Naive thymus-derived CD8-positive, alpha-beta T cell (primary cell): ENCODE results near the gene IFITM1. TPM values are rescaled to one million over a fixed set of nuclear protein-coding genes. Genes with fewer than 3 reads are reported as not detected.
"Not testable (repeated sequence)": the region's sequence is repeated elsewhere in the genome, so short reads cannot be mapped to it uniquely, and the experiment has no call there.

Experiments
- ATAC-seq, 2 donors: fragments of 150-1000 bp; cut with Tn5 transposase in 1 of 2; sonication (Bioruptor Pico), chemical (Tn5 transposase) in 1 of 2; 1 replicate in 1 of 2; 2 replicates in 1 of 2; pipeline ENCODE4 v1.10.0; 2021; ENCODE audit warnings: mild to moderate bottlenecking in 2 of 2, moderate library complexity in 2 of 2
- POLR2A ChIA-PET: fragments of 350-600 bp; sonication (Branson Sonifier 250); formaldehyde crosslinking; loops from one replicate; lab custom pipeline; 2021; ENCODE audit warnings: antibody characterized with exemption; lab: Charles Lee
- DNase-seq, 10 donors: peaks; one replicate each; pipeline versions ENCODE4 v3.0.0 to v3.0.0-alpha.2; 2020 to 2022
- H3K27ac Mint-ChIP-seq, 10 donors: one replicate each; pipeline ENCODE4 v1.8.0; 2020 to 2022; ENCODE audit warnings: mild to moderate bottlenecking in 10 of 10, mixed read lengths in 10 of 10, moderate library complexity in 4 of 10, inconsistent platforms in 1 of 10
- H3K27me3 Mint-ChIP-seq, 5 donors: one replicate each; pipeline ENCODE4 v1.8.0; 2021 to 2022; ENCODE audit warnings: mixed read lengths in 5 of 5
- H3K36me3 Mint-ChIP-seq, 3 donors: one replicate each; pipeline ENCODE4 v1.8.0; 2020 to 2022; ENCODE audit warnings: mixed read lengths in 3 of 3, mild to moderate bottlenecking in 2 of 3, inconsistent platforms in 1 of 3
- H3K4me1 Mint-ChIP-seq, 4 donors: one replicate each; pipeline ENCODE4 v1.8.0; 2021 to 2022; ENCODE audit warnings: mixed read lengths in 4 of 4
- H3K4me3 Mint-ChIP-seq, 10 donors: one replicate each; pipeline ENCODE4 v1.8.0; 2020 to 2022; ENCODE audit warnings: mild to moderate bottlenecking in 10 of 10, mixed read lengths in 10 of 10, moderate library complexity in 6 of 10, inconsistent platforms in 1 of 10
- H3K9me3 Mint-ChIP-seq, 9 donors: one replicate each; pipeline ENCODE4 v1.8.0; 2020 to 2022; ENCODE audit warnings: mixed read lengths in 9 of 9, mild to moderate bottlenecking in 3 of 9, inconsistent platforms in 1 of 9, moderate library complexity in 1 of 9
- polyA plus RNA-seq, 3 donors: library from polyadenylated mRNA; unstranded; fragments of 300-500 nt; fragmentation: Illumina TruSeq; gene quantifications; one replicate each; pipeline ENCODE4 v1.2.3, GENCODE V29; 2021
- total RNA-seq, 8 experiments: library from RNA in 2 of 8; stranded (reverse) in 2 of 8; gene quantifications; one replicate each; pipeline ENCODE4 v1.2.3 and lab custom pipeline; 2021 to 2026

Gene IFITM1
- total and polyA plus RNA-seq, 5 experiments from 2014 or later: 90.0 to 2,198 (median 1,833) TPM

DNA sequence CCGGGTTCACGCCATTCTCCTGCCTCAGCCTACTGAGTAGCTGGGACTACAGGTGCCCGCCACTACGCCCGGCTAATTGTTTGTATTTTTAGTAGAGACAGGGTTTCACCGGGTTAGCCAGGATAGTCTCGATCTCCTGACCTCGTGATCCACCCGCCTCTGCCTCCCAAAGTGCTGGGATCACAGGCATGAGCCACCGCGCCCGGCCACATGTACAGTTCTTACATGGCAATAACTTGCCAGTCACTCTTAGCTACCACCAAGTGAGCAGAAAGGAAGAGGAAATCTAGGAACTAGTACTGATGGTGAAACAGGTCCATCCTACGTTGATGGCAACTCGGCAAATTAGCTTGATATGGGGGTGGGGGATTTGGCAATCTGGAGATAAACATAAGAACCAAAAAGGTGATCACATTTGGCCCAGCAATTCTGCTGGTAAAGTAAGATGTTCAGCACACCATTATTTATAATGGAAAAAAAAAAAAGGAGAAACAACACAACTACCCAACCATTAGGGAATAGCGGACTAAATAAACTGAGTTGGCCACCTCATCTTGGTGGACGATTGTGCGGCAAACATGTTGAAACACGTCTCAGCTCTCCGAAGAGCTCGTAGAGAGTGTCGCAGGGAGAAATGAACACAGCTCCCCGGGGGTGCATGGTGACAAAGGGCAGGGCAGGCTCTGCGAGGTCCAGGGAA lies 30.3 kb upstream of the IFITM1 start:
- Mint-ChIP-seq H3K4me1 (peaks cover 27 to 62% (median 52%) of the 10 kb centered on the region in 4 donors), H3K9me3 (no peaks in the 10 kb centered on the region), H3K4me3 (peak overlapping the region; percentile 82 to 95 (median 93)), H3K27ac (peak overlapping the region; percentile 59 to 96 (median 94)), H3K36me3 (peaks cover 0 to 11% (median 0%) of the 10 kb centered on the region in 3 donors), H3K27me3 (peaks cover 0 to 14% (median 0%) of the 10 kb centered on the region in 5 donors)
- POLR2A ChIA-PET: interaction anchor here (0.6 to 21.0 kb wide), 18 partner anchors 3 to 131 kb away, joined by 3 to 863 read pairs (median 8); partner anchors contain the start of genes BET1L, IFITM1, IFITM5 and NLRP6
- DNase-seq (peak in 3 of 10 donors; percentile 6 to 25 (median 15)), ATAC-seq (no peak)

- H3K27ac Mint-ChIP-seq: peak overlapping the region in 9 of 10 donors; percentile 63 to 96 (median 94)
- peaks cover 0 to 11% (median 0%) of the 10 kb centered on the region in 3 donors for H3K36me3 Mint-ChIP-seq
- peaks cover 26 to 60% (median 49%) of the 10 kb centered on the region in 4 donors for H3K4me1 Mint-ChIP-seq
- H3K4me3 Mint-ChIP-seq: peak overlapping the region; percentile 82 to 95 (median 93)
- POLR2A ChIA-PET: interaction anchor here (0.7 to 21.0 kb wide), 14 partner anchors 2 to 130 kb away, joined by 3 to 863 read pairs (median 14); partner anchors contain the start of genes BET1L, IFITM1, IFITM5 and NLRP6
- DNase-seq (peak in 2 of 10 donors; percentile 1 to 15), ATAC-seq (no peak)
- no peaks in the 10 kb centered on the region for H3K9me3 Mint-ChIP-seq
- peaks cover 0 to 13% (median 0%) of the 10 kb centered on the region in 5 donors for H3K27me3 Mint-ChIP-seq
Observed at GRCh38 chr11:284105-285020, 29.5 kb upstream of the IFITM1 start.

- Mint-ChIP-seq H3K27me3 (peaks cover 0 to 12% (median 0%) of the 10 kb centered on the region in 5 donors), H3K4me1 (peaks cover 32 to 69% (median 55%) of the 10 kb centered on the region in 4 donors), H3K27ac (peak overlapping the region; percentile 35 to 99 (median 94)), H3K4me3 (peak overlapping the region in 7 of 10 donors; percentile 24 to 93 (median 54)), H3K9me3 (no peaks in the 10 kb centered on the region), H3K36me3 (peaks cover 0 to 11% (median 0%) of the 10 kb centered on the region in 3 donors)
- ATAC-seq (no peak), DNase-seq (peak in 2 of 10 donors; percentile 0 to 14)
- POLR2A ChIA-PET: interaction anchor here (0.6 to 21.0 kb wide), 9 partner anchors 1 to 70 kb away, joined by 3 to 863 read pairs (median 22); partner anchors contain the start of genes IFITM1, IFITM5, NLRP6 and PGGHG
Observed at GRCh38 chr11:285021-285893, 28.6 kb upstream of the IFITM1 start.

GRCh38 chr11:285894-286220 lies 28.0 kb upstream of the IFITM1 start:
- Mint-ChIP-seq H3K9me3 (no peaks in the 10 kb centered on the region), H3K4me3 (peak overlapping the region in 6 of 10 donors; percentile 26 to 99 (median 47)), H3K4me1 (peaks cover 35 to 75% (median 56%) of the 10 kb centered on the region in 4 donors), H3K36me3 (peaks cover 0 to 12% (median 0%) of the 10 kb centered on the region in 3 donors), H3K27ac (peak overlapping the region; percentile 51 to 99 (median 98)), H3K27me3 (peaks cover 0 to 12% (median 0%) of the 10 kb centered on the region in 5 donors)
- ATAC-seq (no peak), DNase-seq (peak in 1 of 10 donors; percentile 13)
- POLR2A ChIA-PET: interaction anchor here (0.6 to 21.0 kb wide), 10 partner anchors 1 to 79 kb away, joined by 3 to 863 read pairs (median 56); partner anchors contain the start of genes BET1L, IFITM1, IFITM2 and IFITM5

DNA sequence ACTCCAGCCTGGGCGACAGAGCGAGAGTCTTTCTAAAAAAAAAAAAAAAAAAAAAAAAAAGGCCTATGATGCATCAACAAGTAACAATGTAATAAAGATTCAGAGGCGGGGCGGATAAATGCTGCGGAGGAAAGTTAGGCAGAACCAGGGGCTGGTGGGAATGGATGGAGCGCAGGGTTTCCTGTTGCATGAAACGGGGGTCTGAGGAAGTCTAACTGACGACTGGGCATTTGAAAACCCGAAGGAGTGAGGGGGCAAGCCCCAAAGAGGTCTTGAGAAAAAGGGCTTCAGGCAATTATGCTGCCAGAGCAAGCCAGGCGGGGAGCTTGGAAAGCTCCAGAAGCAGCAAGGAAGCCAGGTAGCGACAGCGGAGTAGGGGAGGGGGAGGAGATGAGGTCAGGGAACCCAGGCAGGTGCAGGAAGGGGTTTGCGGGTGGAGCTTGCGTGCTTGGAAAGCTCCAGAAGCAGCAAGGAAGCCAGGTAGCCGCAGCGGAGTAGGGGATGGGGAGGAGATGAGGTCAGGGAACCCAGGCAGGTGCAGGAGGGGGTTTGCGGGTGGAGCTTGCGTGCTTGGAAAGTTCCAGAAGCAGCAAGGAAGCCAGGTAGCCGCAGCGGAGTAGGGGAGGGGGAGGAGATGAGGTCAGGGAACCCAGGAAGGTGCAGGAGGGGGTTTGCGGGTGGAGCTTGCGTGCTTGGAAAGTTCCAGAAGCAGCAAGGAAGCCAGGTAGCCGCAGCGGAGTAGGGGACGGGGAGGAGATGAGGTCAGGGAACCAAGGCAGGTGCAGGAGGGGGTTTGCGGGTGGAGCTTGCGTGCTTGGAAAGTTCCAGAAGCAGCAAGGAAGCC lies 26.6 kb upstream of the IFITM1 start:
- POLR2A ChIA-PET: interaction anchor here (0.7 to 20.1 kb wide), 19 partner anchors 8 to 250 kb away, joined by 3 to 863 read pairs (median 6); partner anchors contain the start of genes BET1L, IFITM1, IFITM2 and IFITM5
- peak overlapping the region; percentile 93 to 100 (median 97) for H3K4me3 Mint-ChIP-seq
- H3K27ac Mint-ChIP-seq: peak overlapping the region; percentile 93 to 99 (median 99)
- H3K27me3 Mint-ChIP-seq, H3K9me3 Mint-ChIP-seq: not testable (repeated sequence)
- peak; percentile 4 to 9 for ATAC-seq
- DNase-seq: peak in 9 of 10 donors; percentile 59 to 90 (median 75)
- H3K36me3 Mint-ChIP-seq: peaks cover 0 to 22% (median 3%) of the 10 kb centered on the region in 3 donors
- peaks cover 34 to 69% (median 51%) of the 10 kb centered on the region in 4 donors for H3K4me1 Mint-ChIP-seq

DNA sequence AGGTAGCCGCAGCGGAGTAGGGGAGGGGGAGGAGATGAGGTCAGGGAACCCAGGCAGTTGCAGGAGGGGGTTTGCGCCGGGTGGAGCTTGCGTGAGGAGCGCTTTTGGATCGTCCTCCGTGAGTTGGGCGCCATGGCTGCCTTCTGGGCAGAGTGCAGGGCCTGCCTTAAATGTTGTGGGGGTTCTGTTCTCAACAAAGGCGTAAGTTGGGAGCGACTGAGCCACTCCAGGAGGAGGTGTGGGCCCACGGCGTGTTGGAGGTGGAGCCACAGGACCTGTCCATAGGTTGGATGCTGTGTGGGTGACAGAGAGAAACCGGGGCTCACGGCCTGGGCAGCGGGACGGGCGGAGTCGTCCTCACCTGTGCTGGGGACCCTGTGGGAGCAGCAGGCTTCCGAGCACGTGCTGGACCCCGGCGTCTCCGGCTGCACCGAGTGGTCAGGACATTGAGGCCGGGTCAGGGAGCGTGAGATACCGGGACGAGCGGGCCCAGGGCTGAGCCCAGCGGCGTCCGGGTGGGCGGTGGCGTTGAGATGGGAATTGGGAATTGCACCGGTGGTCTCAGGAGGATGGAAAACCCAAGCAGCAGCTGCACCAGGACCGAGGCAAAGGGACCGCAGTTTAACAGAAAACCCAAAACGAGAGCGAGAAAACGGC lies 25.9 kb upstream of the IFITM1 start:
- Mint-ChIP-seq H3K36me3 (peaks cover 0 to 20% (median 5%) of the 10 kb centered on the region in 3 donors), H3K9me3 (no peaks in the 10 kb centered on the region), H3K4me3 (peak overlapping the region; percentile 93 to 100 (median 97)), H3K27ac (peak overlapping the region; percentile 93 to 99 (median 98)), H3K27me3 (peaks cover 0 to 1% (median 0%) of the 10 kb centered on the region in 5 donors), H3K4me1 (peaks cover 29 to 61% (median 45%) of the 10 kb centered on the region in 4 donors)
- DNase-seq: peak in 7 of 10 donors; percentile 55 to 77 (median 64)
- ATAC-seq: peak; percentile 45 to 51
- POLR2A ChIA-PET: interaction anchor here (0.6 to 20.1 kb wide), 20 partner anchors 8 to 249 kb away, joined by 3 to 863 read pairs (median 6); partner anchors contain the start of genes BET1L, IFITM1, IFITM2 and IFITM5

GRCh38 chr11:288478-289397 lies 25.1 kb upstream of the IFITM1 start, which contains the start of gene PGGHG:
PGGHG (plus strand) TSS chr11:289126; CDS start chr11:289817, 691 bp downstream.
- peak; percentile 17 to 28 for ATAC-seq
- no peaks in the 10 kb centered on the region for H3K9me3 Mint-ChIP-seq
- no peaks in the 10 kb centered on the region for H3K27me3 Mint-ChIP-seq
- H3K4me3 Mint-ChIP-seq: peak within 1 kb of the TSS; percentile 93 to 100 (median 97)
- peaks cover 0 to 18% (median 5%) of the 10 kb centered on the region in 3 donors for H3K36me3 Mint-ChIP-seq
- peak within 1 kb of the TSS; percentile 93 to 99 (median 98) for H3K27ac Mint-ChIP-seq
- peak in 8 of 10 donors; percentile 39 to 75 (median 61) for DNase-seq
- peaks cover 27 to 54% (median 39%) of the 10 kb centered on the region in 4 donors for H3K4me1 Mint-ChIP-seq
- POLR2A ChIA-PET: interaction anchor here (0.6 to 20.1 kb wide), 25 partner anchors 13 to 249 kb away, joined by 3 to 863 read pairs (median 6); partner anchors contain the start of genes ANO9, BET1L, IFITM1 and IFITM2

GRCh38 chr11:289398-289711 lies 24.5 kb upstream of the IFITM1 start:
- DNase-seq (peak in 9 of 10 donors; percentile 56 to 83 (median 71)), ATAC-seq (peak; percentile 15 to 49)
- peaks cover 27 to 50% (median 37%) of the 10 kb centered on the region in 4 donors for H3K4me1 Mint-ChIP-seq
- no peaks in the 10 kb centered on the region for H3K27me3 Mint-ChIP-seq
- peak overlapping the region; percentile 84 to 98 (median 94) for H3K27ac Mint-ChIP-seq
- H3K36me3 Mint-ChIP-seq: peaks cover 0 to 20% (median 5%) of the 10 kb centered on the region in 3 donors
- peak overlapping the region; percentile 76 to 93 (median 88) for H3K4me3 Mint-ChIP-seq
- POLR2A ChIA-PET: interaction anchor here (0.6 to 20.1 kb wide), 18 partner anchors 13 to 248 kb away, joined by 3 to 863 read pairs (median 11); partner anchors contain the start of genes ANO9, BET1L, IFITM1 and IFITM2
- H3K9me3 Mint-ChIP-seq: no peaks in the 10 kb centered on the region
